Fibroblast of gingiva (primary cell): ENCODE measurements around the gene SH3RF2.
"Not testable (repeated sequence)": the region's sequence is repeated elsewhere in the genome, so short reads cannot be mapped to it uniquely, and the experiment has no call there.

ENCODE experiments used
- DNase-seq: peaks from one replicate; pipeline ENCODE4 v3.0.0-alpha.2; 2011; ENCODE audit warnings: low read depth

Gene SH3RF2

DNA sequence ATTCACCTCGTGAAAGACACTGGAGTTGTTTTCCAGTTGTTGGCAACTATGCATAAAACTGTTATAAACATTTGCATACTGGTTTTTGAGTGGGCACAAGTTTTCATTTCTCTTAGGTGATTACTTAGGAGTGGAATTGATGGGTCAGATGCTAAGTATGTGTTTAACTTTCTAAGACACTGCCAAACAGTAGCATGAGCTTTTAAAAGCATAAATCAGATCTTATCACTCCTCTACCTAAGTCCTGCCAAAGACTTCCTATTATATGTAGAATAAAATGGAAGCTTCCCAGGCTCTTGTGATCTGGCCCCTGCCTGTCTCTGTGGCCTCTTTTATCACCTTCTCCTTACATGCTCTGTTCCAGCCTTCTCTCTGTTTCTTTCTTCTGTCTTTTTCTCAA is 72.6 kb downstream of the SH3RF2 start:
- no peak for DNase-seq

DNA sequence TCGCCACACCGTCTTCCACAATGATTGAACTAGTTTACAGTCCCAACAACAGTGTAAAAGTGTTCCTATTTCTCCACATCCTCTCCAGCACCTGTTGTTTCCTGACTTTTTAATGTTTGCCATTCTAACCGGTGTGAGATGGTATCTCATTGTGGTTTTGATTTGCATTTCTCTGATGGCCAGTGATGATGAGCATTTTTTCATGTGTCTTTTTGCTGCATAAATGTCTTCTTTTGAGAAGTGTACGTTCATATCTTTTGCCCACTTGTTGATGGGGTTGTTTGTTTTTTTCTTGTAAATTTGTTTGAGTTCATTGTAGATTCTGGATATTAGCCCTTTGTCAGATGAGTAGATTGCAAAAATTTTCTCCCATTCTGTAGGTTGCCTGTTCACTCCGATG is 74.1 kb downstream of the SH3RF2 start:
- not testable (repeated sequence) for DNase-seq

DNA sequence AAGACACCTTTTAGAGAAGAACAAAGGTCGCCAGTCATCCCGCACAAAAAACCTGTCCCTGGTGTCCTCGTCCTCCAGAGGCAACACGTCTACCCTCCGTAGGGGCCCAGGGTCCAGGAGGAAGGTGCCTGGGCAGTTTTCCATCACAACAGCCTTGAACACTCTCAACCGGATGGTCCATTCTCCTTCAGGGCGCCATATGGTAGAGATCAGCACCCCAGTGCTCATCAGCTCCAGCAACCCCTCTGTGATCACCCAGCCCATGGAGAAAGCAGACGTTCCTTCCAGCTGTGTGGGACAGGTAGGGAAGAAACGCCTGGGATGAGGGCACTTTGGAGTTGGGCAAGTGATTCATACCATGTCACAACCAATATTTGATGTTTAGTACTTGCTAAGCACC is 77.4 kb downstream of the SH3RF2 start:
- DNase-seq = no peak

DNA sequence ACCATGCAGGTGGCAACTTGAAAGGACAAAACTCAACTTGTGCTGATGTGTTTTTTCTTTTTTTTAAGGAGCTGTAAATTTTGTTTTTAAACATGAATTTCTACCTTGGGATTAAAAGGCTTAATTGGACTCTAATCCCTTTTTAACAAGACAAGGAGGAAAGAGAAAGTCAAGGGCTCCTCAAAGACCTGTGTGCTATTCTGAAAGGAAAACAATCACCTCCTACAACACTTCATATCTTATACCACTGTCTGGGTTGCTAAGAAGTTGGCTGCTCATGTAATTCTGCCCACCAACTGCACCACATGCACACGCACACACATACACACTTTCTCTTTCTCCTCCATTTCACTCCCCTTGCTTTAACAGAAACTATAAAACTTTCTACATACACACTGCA is 78.6 kb downstream of the SH3RF2 start:
- no peak for DNase-seq

DNA sequence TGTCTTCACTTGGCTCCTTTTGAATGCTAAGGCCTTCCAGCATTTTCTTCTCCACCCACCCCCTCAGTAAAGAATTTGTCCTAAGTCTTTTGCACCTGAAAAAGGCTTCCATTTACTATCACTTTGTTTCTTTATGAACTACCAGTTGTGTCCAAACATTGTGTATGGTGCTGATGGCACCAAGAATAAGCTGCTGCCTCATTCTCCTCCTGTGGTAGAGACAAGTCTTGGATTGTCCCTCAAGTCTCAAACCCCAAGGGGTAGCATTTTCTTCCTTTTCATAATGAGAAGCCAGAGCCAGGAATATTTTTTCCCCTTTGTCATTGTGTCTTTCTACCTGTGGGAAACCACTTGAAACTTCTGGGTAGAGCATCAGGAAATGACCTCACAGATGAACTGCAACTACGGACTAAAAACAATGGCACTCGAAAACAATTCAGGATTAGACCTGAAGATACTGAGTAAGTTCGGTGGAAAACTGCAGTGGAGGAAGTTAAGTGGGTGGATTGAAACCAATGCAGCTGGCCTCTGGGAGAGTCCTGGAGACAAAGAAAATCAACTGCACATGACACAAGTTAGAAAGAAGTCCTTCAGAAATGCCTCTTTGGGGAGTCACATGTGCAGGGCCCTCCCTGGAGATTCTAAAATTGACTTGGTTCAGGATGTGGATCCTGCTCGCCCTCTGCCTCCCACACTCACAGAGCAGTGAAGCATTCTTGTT is 80.5 kb downstream of the SH3RF2 start:
- no peak for DNase-seq

DNA sequence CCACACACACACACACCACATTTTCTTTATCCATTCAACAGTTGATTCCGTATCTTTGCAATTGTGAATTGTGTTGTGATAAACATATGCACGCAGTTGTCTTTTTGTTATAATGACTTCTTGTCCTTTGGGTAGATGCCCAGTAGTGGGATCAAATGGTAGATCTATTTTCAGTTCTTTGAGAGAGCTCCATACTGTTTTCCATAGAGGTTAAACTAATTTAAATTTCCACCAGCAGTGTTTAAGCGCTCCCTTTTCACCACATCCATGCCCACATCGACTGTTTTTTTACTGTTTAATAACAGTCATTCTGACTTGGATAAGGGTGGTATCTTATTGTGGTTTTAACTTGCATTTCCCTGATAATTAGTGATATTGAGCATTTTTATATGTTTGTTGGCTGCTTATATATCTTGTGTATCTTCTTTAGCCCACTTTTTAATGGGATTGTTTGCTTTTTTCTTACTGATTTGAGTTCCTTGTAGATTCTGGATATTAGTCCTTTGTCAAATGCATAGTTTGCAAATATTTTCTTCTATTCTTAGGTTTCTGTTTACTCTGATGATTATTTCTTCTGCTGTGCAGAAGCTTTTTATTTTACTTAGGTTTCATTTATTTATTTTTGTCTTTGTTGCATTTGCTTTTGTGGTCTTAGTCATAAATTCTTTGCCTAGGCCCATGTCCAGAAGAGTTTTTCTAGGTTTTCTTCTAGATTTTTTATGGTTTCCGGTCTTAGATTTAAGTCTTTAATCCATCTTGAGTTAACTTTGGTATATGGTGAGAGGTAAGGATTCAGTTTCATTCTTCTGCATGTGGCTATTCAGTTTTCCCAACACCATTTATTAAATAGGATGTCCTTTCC is 82.4 kb downstream of the SH3RF2 start:
- DNase-seq = no peak

DNA sequence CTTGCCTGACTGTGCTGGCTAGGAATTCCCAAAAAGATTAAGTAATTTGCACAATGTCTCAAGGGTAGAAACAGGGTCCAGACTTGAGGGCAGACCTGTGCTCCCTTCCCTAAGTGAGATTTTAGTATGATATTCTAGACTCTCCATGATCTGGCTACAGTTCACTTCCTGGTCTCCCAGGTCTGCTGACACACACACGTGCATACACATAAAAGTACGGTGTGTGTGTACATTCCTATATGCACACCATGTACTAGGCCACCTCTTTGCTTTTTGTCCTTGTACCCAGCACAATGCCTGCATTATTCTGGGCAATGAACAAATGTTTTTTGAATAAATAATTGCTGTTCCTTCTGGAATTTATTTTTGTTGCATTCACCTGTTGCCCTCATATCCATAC is 83.7 kb downstream of the SH3RF2 start:
- no peak for DNase-seq

DNA sequence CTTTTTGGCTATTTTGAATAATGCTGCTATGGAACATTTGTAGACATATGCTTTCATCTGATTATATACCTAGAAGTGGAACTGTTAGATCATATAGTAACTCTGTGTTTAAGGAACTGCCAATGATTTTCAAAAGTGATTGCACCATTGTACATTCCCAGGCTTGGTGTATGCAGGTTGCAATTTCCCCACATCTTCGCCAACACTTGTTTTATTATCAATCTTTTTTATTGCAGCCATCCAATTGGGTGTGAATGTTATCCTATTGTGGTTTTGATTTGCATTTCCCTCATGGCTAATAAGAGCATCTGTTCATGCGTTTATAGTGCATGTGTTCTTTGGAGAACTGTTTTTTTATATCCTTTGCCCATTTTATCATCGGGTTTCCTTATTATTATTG is 87.7 kb downstream of the SH3RF2 start:
- no peak for DNase-seq

DNA sequence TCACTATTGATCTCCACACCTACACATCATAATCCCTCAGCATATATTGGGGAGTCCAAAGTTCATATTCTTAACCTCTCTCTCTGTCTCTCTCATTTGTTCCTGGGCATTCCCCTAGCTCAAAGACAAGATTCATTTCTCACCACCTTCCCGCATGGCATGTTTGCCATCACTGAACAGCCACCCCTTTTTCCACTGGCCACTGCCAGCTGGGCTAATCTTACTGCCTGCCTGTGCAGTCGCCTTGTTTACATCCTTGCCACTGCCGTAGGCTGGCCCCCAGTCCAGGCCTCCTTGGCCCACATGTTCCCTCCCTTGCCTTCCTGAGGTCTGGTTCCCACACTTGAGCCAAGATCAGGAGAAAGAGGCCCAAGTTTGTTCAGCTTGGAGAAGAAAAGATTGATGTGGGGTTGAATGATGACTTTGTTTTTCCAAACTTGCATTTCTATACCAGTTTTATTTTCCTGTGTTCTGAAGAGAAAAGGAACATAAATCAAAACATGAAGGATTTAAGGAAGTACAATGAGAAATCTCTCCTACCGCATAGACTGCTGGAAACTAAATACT is 88.8 kb downstream of the SH3RF2 start:
- DNase-seq = no peak

DNA sequence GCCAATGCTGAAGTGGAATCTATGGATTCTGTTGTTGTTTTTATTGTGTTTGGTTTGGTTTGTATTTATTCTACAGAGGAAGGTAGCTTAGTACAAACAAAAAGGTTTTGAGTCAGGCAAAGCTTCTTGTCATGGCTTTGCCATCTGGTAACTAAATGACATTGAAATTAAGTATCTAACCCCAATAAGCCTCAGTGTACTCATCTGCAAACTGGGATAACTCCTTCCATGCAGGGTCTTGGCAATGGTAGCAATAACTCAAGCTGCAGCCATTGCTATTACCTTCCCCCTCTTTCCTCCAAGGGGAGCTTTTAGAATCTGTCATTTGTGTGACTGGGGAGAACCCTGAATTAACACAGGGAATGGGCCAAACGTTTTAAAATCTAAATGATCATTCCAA is 89.3 kb downstream of the SH3RF2 start:
- no peak for DNase-seq

DNA sequence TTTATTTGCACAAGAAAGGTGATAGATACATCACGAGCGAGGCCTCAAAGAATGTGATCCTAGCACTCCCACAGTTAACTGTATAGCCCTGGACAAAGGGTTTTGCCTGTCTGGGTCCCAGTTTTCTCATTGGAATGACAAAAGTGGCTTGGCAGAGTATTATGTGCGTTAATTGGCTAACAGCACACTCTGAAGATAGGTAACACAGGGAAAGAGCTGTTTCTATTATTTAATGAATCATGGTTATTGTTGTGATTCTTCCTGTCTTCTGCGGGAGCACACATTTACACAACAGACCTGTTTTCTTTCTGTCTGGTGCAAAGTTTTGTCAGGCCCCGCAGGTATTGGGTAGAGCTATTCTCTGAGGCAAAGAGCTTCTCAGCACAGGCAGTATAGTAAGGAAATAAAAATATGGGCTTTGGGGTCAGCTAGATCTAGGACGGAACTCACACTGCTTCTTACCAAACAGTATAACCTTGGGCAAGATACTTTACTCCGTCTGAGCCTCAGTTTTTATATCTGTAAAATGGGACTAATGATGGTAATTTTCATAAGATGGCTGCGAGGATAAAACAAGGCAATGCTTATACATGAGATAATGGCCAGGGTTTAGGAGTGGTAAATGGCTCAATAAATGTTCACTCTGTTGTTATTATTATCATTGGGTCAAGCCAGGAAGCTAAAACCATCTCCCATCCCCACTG is 90.1 kb downstream of the SH3RF2 start:
- no peak for DNase-seq

DNA sequence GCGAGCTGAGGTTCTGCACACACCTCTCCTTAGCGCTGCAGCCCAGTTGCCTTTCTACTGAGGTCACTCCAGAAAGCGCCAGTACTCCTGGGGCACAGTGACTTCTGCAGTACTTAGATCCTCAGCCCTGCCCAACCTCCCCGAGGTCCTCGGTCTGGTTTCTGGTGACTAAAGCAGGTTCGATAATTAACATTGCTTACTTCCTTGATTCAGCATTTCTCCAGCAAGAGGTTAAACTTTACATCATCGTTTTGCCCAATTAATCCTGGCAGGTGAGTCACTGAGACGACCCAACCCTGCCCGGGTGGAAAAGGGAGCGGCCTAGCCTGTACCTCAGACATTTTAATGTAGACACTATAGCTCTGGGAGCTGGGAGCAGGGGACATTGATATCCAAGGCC is 91.4 kb downstream of the SH3RF2 start:
- no peak for DNase-seq

DNA sequence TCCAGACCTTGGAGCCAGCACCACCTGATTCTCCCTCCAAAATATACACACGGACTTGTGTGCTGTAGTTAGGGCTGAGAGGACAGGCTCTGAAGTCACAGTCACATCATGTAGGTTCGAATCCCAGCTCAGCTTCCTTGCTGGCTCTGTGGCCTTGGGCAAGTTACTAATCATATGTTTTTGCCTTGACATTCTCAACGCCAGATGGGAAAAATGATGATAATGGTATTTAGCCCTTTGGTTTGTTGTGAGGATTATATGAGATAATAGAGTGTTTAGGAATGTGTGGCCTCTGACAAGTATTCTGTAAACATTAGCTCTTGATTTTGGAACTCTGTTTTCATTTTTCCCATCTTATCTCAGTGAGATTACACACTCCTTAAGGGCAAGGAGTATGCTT is 96.5 kb downstream of the SH3RF2 start:
- no peak for DNase-seq

DNA sequence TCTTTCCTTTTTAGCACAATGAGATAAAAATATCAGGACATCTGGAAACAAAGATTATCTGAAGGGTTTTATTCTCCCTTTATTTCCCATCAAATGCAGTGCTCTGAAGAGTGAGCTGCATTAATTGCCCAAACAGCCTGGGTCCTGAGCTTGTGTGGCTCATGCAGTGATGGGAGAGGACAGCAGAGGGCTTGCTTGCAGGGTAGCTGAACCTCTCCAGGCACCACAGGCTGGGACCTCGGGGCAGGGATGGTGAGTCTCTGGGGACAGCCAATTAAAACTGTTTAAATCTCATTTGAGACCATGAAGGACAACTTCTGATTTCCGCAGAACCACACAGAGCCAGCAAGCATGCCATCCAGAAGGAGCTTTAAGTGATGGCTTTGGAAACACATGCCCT is 97.7 kb downstream of the SH3RF2 start:
- no peak for DNase-seq

DNA sequence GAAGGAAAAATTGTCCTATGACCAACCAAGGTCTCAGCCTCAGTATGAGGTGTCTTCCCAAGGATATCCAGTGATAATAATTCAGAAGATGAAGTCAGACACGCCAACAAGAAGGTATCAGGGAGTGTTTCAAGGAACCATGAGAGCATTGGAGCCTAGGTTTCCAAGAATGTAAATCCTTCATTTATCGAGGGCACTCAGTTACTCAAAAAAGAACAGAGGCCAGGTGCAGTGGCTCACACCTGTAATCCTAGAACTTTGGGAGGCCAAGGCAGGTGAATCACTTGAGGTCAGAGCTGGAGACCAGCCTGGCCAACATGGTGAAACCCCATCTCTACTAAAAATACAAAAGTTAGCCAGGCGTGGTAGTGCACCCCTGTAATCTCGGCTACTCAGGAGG is 98.2 kb downstream of the SH3RF2 start:
- no peak for DNase-seq

DNA sequence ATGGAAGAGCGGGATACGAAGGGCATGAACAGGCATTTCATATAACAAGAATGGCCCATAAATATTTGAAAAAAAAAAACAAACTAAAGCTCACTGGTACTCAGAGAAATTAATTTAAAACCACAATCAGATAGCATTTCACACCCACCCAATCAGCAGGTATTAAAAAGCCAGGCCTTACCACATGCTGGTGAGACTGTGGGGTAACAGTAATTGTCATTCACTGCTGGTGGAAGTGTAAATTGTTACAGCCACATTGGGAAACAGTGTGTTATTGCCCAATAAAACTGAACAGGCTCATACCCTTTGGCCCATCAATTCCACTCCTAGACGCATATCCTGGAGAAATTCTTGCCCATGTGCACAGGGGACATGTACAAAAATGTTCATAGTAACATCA is 103.0 kb downstream of the SH3RF2 start:
- no peak for DNase-seq

DNA sequence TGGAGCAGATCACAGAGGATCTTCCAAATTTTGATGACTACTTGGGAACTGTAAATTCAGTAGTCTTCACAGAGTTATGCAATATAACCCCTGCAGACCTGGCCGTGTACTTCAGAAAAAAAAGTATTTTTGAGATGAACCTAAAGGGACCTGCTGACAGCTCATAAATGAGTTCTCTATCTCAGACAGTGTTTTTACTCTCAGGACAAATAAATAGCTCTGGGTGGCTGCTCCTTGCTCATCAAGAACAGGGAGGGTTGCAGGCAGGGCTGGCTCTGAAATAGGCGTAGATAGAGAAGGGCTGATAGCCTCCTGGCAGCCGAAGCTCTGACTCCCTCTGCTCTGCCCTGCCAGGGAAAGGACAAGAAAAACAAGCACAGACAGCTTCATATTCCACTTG is 104.1 kb downstream of the SH3RF2 start:
- no peak for DNase-seq

DNA sequence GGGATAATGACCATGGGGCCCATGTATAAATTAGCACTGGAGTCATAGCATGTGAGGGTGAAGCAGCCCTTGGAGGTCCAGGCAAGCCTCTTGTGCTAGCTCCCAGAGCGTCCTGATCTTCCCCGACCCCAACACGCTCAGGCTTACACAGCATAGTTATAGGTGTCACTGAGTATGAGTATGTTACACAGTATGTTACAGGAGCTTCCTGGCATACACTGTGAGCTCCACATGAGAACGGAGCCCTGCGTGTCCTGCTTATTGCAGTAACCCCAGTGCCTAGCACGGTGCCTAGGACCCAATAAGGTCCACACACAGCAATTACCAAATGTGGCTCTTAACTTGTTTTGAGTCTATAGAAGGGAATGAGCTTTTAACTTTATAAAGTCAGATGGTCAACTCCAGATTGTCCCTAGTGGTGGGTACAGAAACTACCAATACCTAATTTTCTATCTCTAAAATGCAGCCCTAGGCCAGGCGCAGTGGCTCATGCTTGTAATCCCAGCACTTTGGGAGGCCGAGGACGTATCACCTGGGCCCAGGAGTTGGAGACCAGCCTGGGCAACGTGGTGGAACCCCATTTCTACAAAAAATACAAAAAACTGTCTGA is 104.9 kb downstream of the SH3RF2 start:
- DNase-seq = no peak

DNA sequence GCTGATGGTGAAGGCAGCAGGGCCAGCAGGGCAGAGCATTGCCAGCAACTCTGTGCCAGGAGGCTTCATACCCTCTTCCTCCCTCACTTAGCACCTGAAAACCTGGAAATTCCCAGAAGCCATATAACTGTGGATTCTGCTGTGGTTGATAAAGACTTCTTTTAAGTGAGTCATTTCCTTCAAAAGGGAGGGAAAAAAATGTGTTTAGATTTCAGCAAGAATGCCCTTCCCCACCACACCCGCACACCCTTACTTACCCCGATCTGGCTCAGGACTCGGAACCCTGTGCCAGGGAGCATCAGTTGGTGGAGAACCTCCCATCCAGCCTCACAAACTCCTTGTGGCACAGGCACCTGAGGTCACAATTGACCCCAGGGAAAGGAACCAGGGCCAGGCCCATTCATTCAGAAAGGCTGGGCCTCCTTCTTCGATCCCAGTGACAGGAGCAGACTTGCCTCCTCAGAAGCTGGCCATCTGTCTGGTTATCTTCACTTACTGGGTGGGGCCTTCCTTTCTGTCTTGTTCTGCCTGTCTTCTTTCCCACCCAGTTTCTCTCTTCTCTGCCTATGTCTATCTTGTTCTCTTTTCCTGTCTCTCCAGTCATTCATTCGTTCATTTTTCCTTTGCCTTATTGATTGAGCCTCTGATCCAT is 106.4 kb downstream of the SH3RF2 start:
- DNase-seq = no peak

DNA sequence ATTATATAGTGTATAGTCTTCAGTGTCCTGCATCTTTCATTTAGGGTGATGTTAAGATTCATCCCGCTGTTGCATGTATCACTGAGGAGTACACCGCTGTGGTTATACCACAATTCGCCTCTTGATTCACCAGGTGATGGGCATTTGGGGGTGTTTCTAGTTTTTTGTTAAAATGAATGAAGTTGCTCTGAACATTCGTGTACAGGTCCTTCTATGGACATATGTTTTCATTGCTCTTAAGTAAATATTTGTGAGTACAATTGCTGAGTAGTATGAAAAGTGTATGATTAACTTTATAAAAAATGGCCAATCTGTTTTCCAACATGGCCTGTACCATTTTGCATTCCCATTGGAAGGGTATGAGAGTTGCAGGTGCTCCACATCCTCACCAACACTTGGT is 107.3 kb downstream of the SH3RF2 start:
- DNase-seq = no peak

DNA sequence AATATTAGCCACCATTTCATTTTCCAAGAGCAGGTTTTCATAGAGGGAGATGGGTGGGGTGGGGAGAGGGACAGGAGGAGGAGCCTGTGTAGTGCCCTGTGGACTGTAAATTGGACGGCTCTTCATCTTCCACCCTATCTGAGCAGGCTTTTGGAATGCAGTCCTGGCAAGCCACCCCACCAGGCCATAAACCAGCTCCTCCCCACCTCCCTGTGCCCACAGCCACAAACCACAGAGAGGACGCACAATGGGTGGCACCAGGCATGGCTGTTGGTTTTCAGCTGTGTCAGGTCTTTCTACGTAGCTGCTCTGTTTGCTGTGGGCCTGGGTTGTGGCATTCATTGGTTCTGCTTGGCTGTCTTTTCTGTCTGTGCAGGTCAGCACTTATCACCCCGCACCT is 111.0 kb downstream of the SH3RF2 start:
- DNase-seq = no peak
